CD14-positive monocyte (primary cell): ENCODE measurements around the gene ELMO3. TPM values are rescaled to one million over a fixed set of nuclear protein-coding genes. Genes with fewer than 3 reads are reported as not detected.

ENCODE experiments used
- DNase-seq, 3 donors: peaks; one replicate each; pipeline ENCODE4 v3.0.0-alpha.2; 2011 to 2022
- H2AFZ ChIP-seq: 2 replicates; pipeline ENCODE4 v1.6.0; 2012; ENCODE audit warnings: mild to moderate bottlenecking, low read depth, low read length, inconsistent platforms; ENCODE audit not compliant: insufficient read depth, poor library complexity, severe bottlenecking
- H3K27ac ChIP-seq, 2 donors: 1 replicate in 1 of 2; 2 replicates in 1 of 2; pipeline ENCODE4 v1.5.1; 2012 to 2013; ENCODE audit warnings: low read length in 2 of 2, control low read depth in 1 of 2, inconsistent platforms in 1 of 2, low read depth in 1 of 2, mild to moderate bottlenecking in 1 of 2
- H3K27me3 ChIP-seq, 2 donors: one replicate each; pipeline versions ENCODE4 v1.6.0 to v1.6.1; 2011 to 2013; ENCODE audit warnings: low read length in 2 of 2; ENCODE audit not compliant: control insufficient read depth in 2 of 2, insufficient read depth in 2 of 2
- H3K36me3 ChIP-seq, 2 donors: replicated peaks in 1 of 2; 1 replicate in 1 of 2; 2 replicates in 1 of 2; pipeline versions ENCODE4 v1.5.1 to v1.6.1; 2012 to 2013; ENCODE audit warnings: low read length in 2 of 2, control low read depth in 1 of 2, inconsistent platforms in 1 of 2, mild to moderate bottlenecking in 1 of 2; ENCODE audit not compliant: insufficient read depth in 2 of 2, control insufficient read depth in 1 of 2
- H3K4me1 ChIP-seq, 2 donors: 1 replicate in 1 of 2; 2 replicates in 1 of 2; pipeline versions ENCODE4 v1.5.1 to v1.6.1; 2012 to 2013; ENCODE audit warnings: low read length in 2 of 2, control low read depth in 1 of 2, inconsistent platforms in 1 of 2, mild to moderate bottlenecking in 1 of 2, moderate library complexity in 1 of 2; ENCODE audit not compliant: insufficient read depth in 2 of 2, control insufficient read depth in 1 of 2
- H3K4me2 ChIP-seq: replicated peaks from 2 replicates; pipeline ENCODE3; 2012; ENCODE audit warnings: low read length, moderate library complexity, mild to moderate bottlenecking; ENCODE audit not compliant: poor library complexity, severe bottlenecking; ENCODE audit errors: extremely low read depth
- H3K4me3 ChIP-seq, 3 experiments: fragments of 200-600 bp in 1 of 3; sonication (generic) in 1 of 3; replicated peaks in 1 of 3; 1 replicate in 2 of 3; 2 replicates in 1 of 3; pipeline ENCODE4 v1.5.1; 2011 to 2013; ENCODE audit warnings: low read length in 3 of 3, mild to moderate bottlenecking in 3 of 3, control low read depth in 2 of 3, low read depth in 2 of 3, inconsistent platforms in 1 of 3, moderate library complexity in 1 of 3
- H3K79me2 ChIP-seq: 2 replicates; pipeline ENCODE4 v1.6.0; 2012; ENCODE audit warnings: mild to moderate bottlenecking, control low read depth, inconsistent platforms, low read length, moderate library complexity; ENCODE audit not compliant: insufficient read depth
- H3K9ac ChIP-seq: 2 replicates; pipeline ENCODE4 v1.6.0; 2017; ENCODE audit warnings: low read length, mild to moderate bottlenecking; ENCODE audit not compliant: insufficient read depth, poor library complexity, severe bottlenecking
- H3K9me3 ChIP-seq, 2 donors: replicated peaks in 1 of 2; 1 replicate in 1 of 2; 2 replicates in 1 of 2; pipeline versions ENCODE4 v1.5.1 to v1.6.1; 2012 to 2013; ENCODE audit warnings: low read length in 2 of 2, control low read depth in 1 of 2; ENCODE audit not compliant: control insufficient read depth in 1 of 2, insufficient read depth in 1 of 2
- H4K20me1 ChIP-seq: 2 replicates; pipeline ENCODE4 v1.6.0; 2012; ENCODE audit warnings: mild to moderate bottlenecking, low read length, control low read depth, moderate library complexity; ENCODE audit not compliant: insufficient read depth
- H3K27ac Mint-ChIP-seq, 7 donors: one replicate each; pipeline ENCODE4 v1.8.0; 2020; ENCODE audit warnings: mild to moderate bottlenecking in 7 of 7, mixed read lengths in 7 of 7, moderate library complexity in 6 of 7, inconsistent platforms in 2 of 7
- H3K27me3 Mint-ChIP-seq, 3 donors: one replicate each; pipeline ENCODE4 v1.8.0; 2021 to 2022; ENCODE audit warnings: low read depth in 3 of 3, mild to moderate bottlenecking in 3 of 3, mixed read lengths in 3 of 3, moderate library complexity in 3 of 3, inconsistent platforms in 1 of 3
- H3K36me3 Mint-ChIP-seq, 2 donors: one replicate each; pipeline ENCODE4 v1.8.0; 2020; ENCODE audit warnings: mixed read lengths in 2 of 2, inconsistent platforms in 1 of 2, mild to moderate bottlenecking in 1 of 2
- H3K4me1 Mint-ChIP-seq: one replicate; pipeline ENCODE4 v1.8.0; 2020; ENCODE audit warnings: mild to moderate bottlenecking, mixed read lengths
- H3K4me3 Mint-ChIP-seq, 2 donors: one replicate each; pipeline ENCODE4 v1.8.0; 2020; ENCODE audit warnings: mild to moderate bottlenecking in 2 of 2, mixed read lengths in 2 of 2, moderate library complexity in 1 of 2
- H3K9me3 Mint-ChIP-seq, 7 donors: one replicate each; pipeline ENCODE4 v1.8.0; 2020 to 2022; ENCODE audit warnings: mixed read lengths in 7 of 7, mild to moderate bottlenecking in 6 of 7, moderate library complexity in 6 of 7, inconsistent platforms in 2 of 7
- CTCF ChIP-seq: fragments of 200-600 bp; IDR thresholded peaks from one replicate; pipeline ENCODE4 v1.8.0; 2022; ENCODE audit warnings: antibody characterized with exemption, mild to moderate bottlenecking
- WGBS: methylation state at CpG from one replicate; pipeline ENCODE4 v1.1.5; 2013; ENCODE audit warnings: missing lambda C conversion rate; ENCODE audit not compliant: insufficient coverage; 5-methylcytosine and 5-hydroxymethylcytosine counted together
- intact Hi-C, 2 donors: fragments of 100-400 bp; cut with micrococcal nuclease; formaldehyde crosslinking; loops; one replicate each; pipeline versions ENCODE4 v1.15.0 to v1.15.1; 2023
- polyA plus RNA-seq, 3 donors: library from polyadenylated mRNA; depleted of rRNA in 1 of 3; unstranded in 2 of 3; stranded (reverse) in 1 of 3; fragments of 300-500 nt in 2 of 3; fragments of >200 nt in 1 of 3; fragmentation: Illumina TruSeq in 2 of 3; gene quantifications; 1 replicate in 2 of 3; 2 replicates in 1 of 3; pipeline ENCODE4 v1.2.3, GENCODE V29; 2012 to 2021

Gene ELMO3
- polyA plus RNA-seq, 3 donors, result 0.15 to 7.0 TPM; not detected in 1

- H3K9me3 ChIP-seq, result no peaks in the 10 kb centered on the region
- H4K20me1 ChIP-seq, result peaks cover 41% of the 10 kb centered on the region
- peak overlapping the region in 1 of 2 donors; percentile 96 for H3K4me3 Mint-ChIP-seq
- H3K4me1 ChIP-seq, result peaks cover 17 to 23% of the 10 kb centered on the region in 2 donors
- intact Hi-C loops, result loop anchor here (5.0 kb wide), 1 partner anchor 36 kb away; the partner anchor contains the start of genes E2F4 (in 2 of the 2) and EXOC3L1 (in 2 of the 2)
- peaks cover 28% of the 10 kb centered on the region for H3K79me2 ChIP-seq
- TF ChIP-seq CTCF, result no peak
- peak overlapping the region in 1 of 3 experiments; percentile 99 for H3K4me3 ChIP-seq
- DNase-seq, result no peak
- H3K36me3 ChIP-seq, result peaks cover 44 to 48% of the 10 kb centered on the region in 2 donors
- peaks cover 0 to 3% (median 0%) of the 10 kb centered on the region in 7 donors for H3K9me3 Mint-ChIP-seq
- peak overlapping the region in 1 of 2 donors; percentile 92 for H3K27ac ChIP-seq
- H3K27me3 Mint-ChIP-seq, result peaks cover 0 to 1% (median 0%) of the 10 kb centered on the region in 3 donors
- WGBS, result 90% methylated on average over 4 of the region's 9 CpGs
- H3K9ac ChIP-seq, result no peak overlapping the region
- H3K4me1 Mint-ChIP-seq, result peaks cover 26% of the 10 kb centered on the region
- H3K27ac Mint-ChIP-seq, result peak overlapping the region in 6 of 7 donors; percentile 90 to 99 (median 96)
- H2AFZ ChIP-seq, result no peak overlapping the region
- H3K27me3 ChIP-seq, result no peaks in the 10 kb centered on the region
- H3K36me3 Mint-ChIP-seq, result peaks cover 39 to 48% of the 10 kb centered on the region in 2 donors
- peak overlapping the region; percentile 97 for H3K4me2 ChIP-seq
These were observed 29.3 kb downstream of the ELMO3 start for GRCh38 chr16:67228034-67228785.

- TF ChIP-seq CTCF, result no peak
- H3K4me1 Mint-ChIP-seq, result peaks cover 26% of the 10 kb centered on the region
- no peak overlapping the region for H3K9ac ChIP-seq
- H3K4me3 ChIP-seq, result no peak overlapping the region
- no peaks in the 10 kb centered on the region for H3K27me3 ChIP-seq
- H3K9me3 Mint-ChIP-seq, result peaks cover 0 to 3% (median 0%) of the 10 kb centered on the region in 7 donors
- H3K27me3 Mint-ChIP-seq, result peaks cover 0 to 1% (median 0%) of the 10 kb centered on the region in 3 donors
- H3K4me2 ChIP-seq, result no peak overlapping the region
- no peak overlapping the region for H3K27ac ChIP-seq
- intact Hi-C loops, result loop anchor here (5.0 kb wide), 1 partner anchor 37 kb away; the partner anchor contains the start of genes E2F4 (in 2 of the 2) and EXOC3L1 (in 2 of the 2)
- peaks cover 41% of the 10 kb centered on the region for H4K20me1 ChIP-seq
- no peak overlapping the region for H2AFZ ChIP-seq
- H3K4me1 ChIP-seq, result peaks cover 17 to 23% of the 10 kb centered on the region in 2 donors
- WGBS, result 92% methylated on average over 7 of the region's 9 CpGs
- no peaks in the 10 kb centered on the region for H3K9me3 ChIP-seq
- peak overlapping the region in 4 of 7 donors; percentile 8 to 57 (median 44) for H3K27ac Mint-ChIP-seq
- peaks cover 28% of the 10 kb centered on the region for H3K79me2 ChIP-seq
- peaks cover 49 to 55% of the 10 kb centered on the region in 2 donors for H3K36me3 ChIP-seq
- no peak for DNase-seq
- H3K4me3 Mint-ChIP-seq, result no peak overlapping the region
- peaks cover 43 to 55% of the 10 kb centered on the region in 2 donors for H3K36me3 Mint-ChIP-seq
These were observed 30.0 kb downstream of the ELMO3 start for GRCh38 chr16:67228905-67229304.
